MV-4-11 (cell line): Measurements from ENCODE around the gene FILIP1L.
"Not testable (repeated sequence)": the region's sequence is repeated elsewhere in the genome, so short reads cannot be mapped to it uniquely, and the experiment has no call there.

Experiments
- DNase-seq: peaks from one replicate; lab custom pipeline; 2025; lab: John Stamatoyannopoulos, UW

Gene FILIP1L

GRCh38 chr3:100073714-100074307 is 40.5 kb downstream of the FILIP1L start:
- DNase-seq, result peak; percentile 90

GRCh38 chr3:100073049-100073713 is 41.1 kb downstream of the FILIP1L start:
- DNase-seq, result peak; percentile 44

- peak; percentile 89 for DNase-seq
Measured at GRCh38 chr3:100072326-100073048, 41.8 kb downstream of the FILIP1L start.

GRCh38 chr3:100069472-100069871 is 44.8 kb downstream of the FILIP1L start:
- DNase-seq, result no peak

GRCh38 chr3:100068826-100069225 is 45.5 kb downstream of the FILIP1L start:
- peak; percentile 22 for DNase-seq

- DNase-seq, result no peak
Measured at GRCh38 chr3:100067589-100067988, 46.7 kb downstream of the FILIP1L start.

- DNase-seq, result no peak
Measured at GRCh38 chr3:100063929-100064461, 50.3 kb downstream of the FILIP1L start.

- no peak for DNase-seq
Measured at GRCh38 chr3:100062665-100063064, 51.6 kb downstream of the FILIP1L start.

GRCh38 chr3:100060685-100061484 is 53.4 kb downstream of the FILIP1L start:
- peak; percentile 86 for DNase-seq

- DNase-seq, result no peak
Measured at GRCh38 chr3:100059472-100059871, 54.8 kb downstream of the FILIP1L start.

- no peak for DNase-seq
Measured at GRCh38 chr3:100057716-100058575, 56.4 kb downstream of the FILIP1L start.

- DNase-seq, result no peak
Measured at GRCh38 chr3:100053951-100054620, 60.2 kb downstream of the FILIP1L start.

GRCh38 chr3:100051513-100051912 is 62.8 kb downstream of the FILIP1L start:
- not testable (repeated sequence) for DNase-seq

GRCh38 chr3:100048248-100048647 is 66.1 kb downstream of the FILIP1L start:
- no peak for DNase-seq

- peak; percentile 63 for DNase-seq
Measured at GRCh38 chr3:100047455-100048141, 66.7 kb downstream of the FILIP1L start.

GRCh38 chr3:100046986-100047385 is 67.3 kb downstream of the FILIP1L start:
- DNase-seq, result peak; percentile 12

GRCh38 chr3:100045696-100046095 is 68.6 kb downstream of the FILIP1L start:
- peak; percentile 44 for DNase-seq

GRCh38 chr3:100044369-100044768 is 69.9 kb downstream of the FILIP1L start:
- peak; percentile 95 for DNase-seq

GRCh38 chr3:100043271-100043670 is 71.0 kb downstream of the FILIP1L start:
- peak; percentile 75 for DNase-seq
